A673 (cell line): ENCODE results near the gene AP1M1. TPM values are rescaled to one million over a fixed set of nuclear protein-coding genes. Genes with fewer than 3 reads are reported as not detected.

Experiments used
- BruUV-seq: library from RNA; stranded (reverse); fragments of 400-500 nt; replicated peaks from 2 replicates; lab custom pipeline; 2021; lab: Mats Ljungman, UMichigan
- CTCF ChIA-PET: fragments of 300-600 bp; sonication (Branson Sonifier 250); formaldehyde crosslinking; loops from one replicate; lab custom pipeline; 2022; ENCODE audit warnings: antibody characterized with exemption; lab: Charles Lee
- POLR2A ChIA-PET: fragments of 300-600 bp; sonication (Branson Sonifier 250); formaldehyde crosslinking; loops from one replicate; lab custom pipeline; 2022; ENCODE audit warnings: antibody characterized with exemption; ENCODE audit not compliant: low non-redundant PET; lab: Charles Lee
- DNase-seq: peaks from one replicate; pipeline ENCODE4 v3.0.0-alpha.2; 2015; ENCODE audit warnings: low spot score
- H3K27ac ChIP-seq: fragments of 200-600 bp; sonication (generic); 2 replicates; pipeline ENCODE4 v1.5.1; 2016; ENCODE audit warnings: mixed run types, low read depth, mild to moderate bottlenecking, mixed read lengths, antibody characterized with exemption, low read length; ENCODE audit not compliant: poor library complexity, severe bottlenecking
- H3K27me3 ChIP-seq: fragments of 200-600 bp; sonication (generic); replicated peaks from 2 replicates; pipeline ENCODE4 v1.6.1; 2017; ENCODE audit warnings: mixed run types, low read depth, mild to moderate bottlenecking, mixed read lengths, antibody characterized with exemption, low read length; ENCODE audit not compliant: insufficient read depth, poor library complexity
- H3K36me3 ChIP-seq: fragments of 200-600 bp; sonication (generic); 2 replicates; pipeline ENCODE4 v1.6.1; 2016; ENCODE audit warnings: mixed run types, mild to moderate bottlenecking, mixed read lengths, antibody characterized with exemption, low read length; ENCODE audit not compliant: insufficient read depth, poor library complexity, severe bottlenecking
- H3K4me1 ChIP-seq: fragments of 200-600 bp; sonication (generic); 2 replicates; pipeline ENCODE4 v1.6.1; 2017; ENCODE audit warnings: mixed run types, mild to moderate bottlenecking, mixed read lengths, antibody characterized with exemption, low read length; ENCODE audit not compliant: insufficient read depth, poor library complexity, severe bottlenecking
- H3K4me3 ChIP-seq: fragments of 200-600 bp; sonication (generic); 2 replicates; pipeline ENCODE4 v1.5.1; 2016; ENCODE audit warnings: low read depth, mixed run types, mild to moderate bottlenecking, mixed read lengths, low read length; ENCODE audit not compliant: poor library complexity, severe bottlenecking
- H3K9me3 ChIP-seq: fragments of 200-600 bp; sonication (generic); 2 replicates; pipeline ENCODE4 v1.6.1; 2016; ENCODE audit warnings: mixed run types, low read depth, mild to moderate bottlenecking, mixed read lengths, antibody characterized with exemption, low read length; ENCODE audit not compliant: poor library complexity, severe bottlenecking
- EZH2 ChIP-seq: fragments of 200-600 bp; sonication (generic); IDR thresholded peaks from 2 replicates; pipeline ENCODE4 v1.6.1; 2017; ENCODE audit warnings: borderline replicate concordance, low read depth, mild to moderate bottlenecking, mixed read lengths, antibody characterized with exemption, low read length; ENCODE audit not compliant: poor library complexity, severe bottlenecking
- intact Hi-C: fragments of 100-400 bp; cut with micrococcal nuclease; formaldehyde crosslinking; loops from one replicate; pipeline ENCODE4 v1.10.0; 2022; ENCODE audit not compliant: unreplicated experiment
- total RNA-seq: library from RNA; stranded (reverse); gene quantifications from 2 replicates; pipeline ENCODE4 v1.2.3, GENCODE V29; 2021
- TF ChIP-seq, protein P1 (sequence below): fragments of 300-800, 200-600 bp; sonication (generic); conservative IDR thresholded peaks from 2 replicates; pipeline ENCODE4 v1.5.1; 2017; ENCODE audit warnings: low read depth, mild to moderate bottlenecking, antibody characterized with exemption, low read length, moderate library complexity, mixed read lengths

AP1M1 gene
- total RNA-seq, 1 experiment from 2014 or later, result 105 TPM

DNA sequence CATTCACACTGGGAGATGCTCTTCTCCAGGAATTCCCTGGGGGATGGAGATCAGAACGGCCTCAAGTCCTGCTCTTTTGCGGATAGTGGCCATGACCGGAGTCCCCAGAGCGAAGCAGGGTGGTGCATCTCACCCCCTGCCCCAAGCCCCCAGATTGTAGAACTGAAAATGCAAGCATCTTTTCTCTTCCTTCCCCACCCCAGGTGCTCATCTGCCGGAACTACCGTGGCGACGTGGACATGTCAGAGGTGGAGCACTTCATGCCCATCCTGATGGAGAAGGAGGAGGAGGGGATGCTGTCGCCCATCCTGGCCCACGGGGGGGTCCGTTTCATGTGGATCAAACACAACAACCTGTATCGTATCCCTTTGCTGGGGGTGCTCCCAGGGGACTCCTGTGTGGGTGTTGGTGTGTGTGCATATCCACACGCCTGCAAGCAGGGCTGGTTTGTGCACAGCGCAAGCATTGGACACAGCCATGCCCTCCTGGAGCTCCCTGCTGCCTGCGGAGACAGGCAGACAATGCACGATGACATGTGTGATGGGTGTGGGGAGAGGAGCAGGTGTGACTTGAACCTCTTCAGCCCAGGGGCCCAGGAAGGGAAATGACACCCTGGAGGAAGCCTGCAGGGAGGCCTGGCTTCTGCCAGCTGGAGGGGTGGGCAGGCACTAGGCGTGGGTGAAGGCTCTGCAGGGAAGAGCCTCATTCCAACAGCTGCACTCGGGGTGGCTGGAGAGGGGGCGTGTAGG is 5.7 kb downstream of the AP1M1 start:
- peaks cover 7% of the 10 kb centered on the region for H3K4me1 ChIP-seq
- BruUV-seq, result no TSS peak
- intact Hi-C loops, result no loop called here
- no peaks in the 10 kb centered on the region for H3K9me3 ChIP-seq
- peaks cover 38% of the 10 kb centered on the region for H3K36me3 ChIP-seq
- DNase-seq, result no peak
- no peak overlapping the region for H3K4me3 ChIP-seq
- no peaks in the 10 kb centered on the region for H3K27me3 ChIP-seq
- H3K27ac ChIP-seq, result no peak overlapping the region
- CTCF ChIA-PET, result no interaction called here
- TF ChIP-seq, protein P1, sequence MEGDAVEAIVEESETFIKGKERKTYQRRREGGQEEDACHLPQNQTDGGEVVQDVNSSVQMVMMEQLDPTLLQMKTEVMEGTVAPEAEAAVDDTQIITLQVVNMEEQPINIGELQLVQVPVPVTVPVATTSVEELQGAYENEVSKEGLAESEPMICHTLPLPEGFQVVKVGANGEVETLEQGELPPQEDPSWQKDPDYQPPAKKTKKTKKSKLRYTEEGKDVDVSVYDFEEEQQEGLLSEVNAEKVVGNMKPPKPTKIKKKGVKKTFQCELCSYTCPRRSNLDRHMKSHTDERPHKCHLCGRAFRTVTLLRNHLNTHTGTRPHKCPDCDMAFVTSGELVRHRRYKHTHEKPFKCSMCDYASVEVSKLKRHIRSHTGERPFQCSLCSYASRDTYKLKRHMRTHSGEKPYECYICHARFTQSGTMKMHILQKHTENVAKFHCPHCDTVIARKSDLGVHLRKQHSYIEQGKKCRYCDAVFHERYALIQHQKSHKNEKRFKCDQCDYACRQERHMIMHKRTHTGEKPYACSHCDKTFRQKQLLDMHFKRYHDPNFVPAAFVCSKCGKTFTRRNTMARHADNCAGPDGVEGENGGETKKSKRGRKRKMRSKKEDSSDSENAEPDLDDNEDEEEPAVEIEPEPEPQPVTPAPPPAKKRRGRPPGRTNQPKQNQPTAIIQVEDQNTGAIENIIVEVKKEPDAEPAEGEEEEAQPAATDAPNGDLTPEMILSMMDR, result no peak
- TF ChIP-seq EZH2, result no peak
- POLR2A ChIA-PET, result no interaction called here

DNA sequence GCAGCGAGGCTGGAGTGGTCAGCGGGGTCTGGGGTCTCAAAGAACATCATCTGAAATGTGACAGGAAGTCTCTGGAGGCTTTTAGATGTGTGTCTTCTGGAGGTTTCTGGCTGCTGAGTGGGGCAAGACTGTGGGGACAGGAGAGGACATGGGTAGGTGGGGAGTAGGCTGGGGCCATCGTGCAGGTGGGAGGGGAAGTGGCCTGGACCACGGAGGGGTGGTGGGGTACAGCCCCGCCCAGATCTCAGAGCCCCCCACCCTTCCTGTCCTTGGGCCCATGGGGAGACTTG is 6.2 kb downstream of the AP1M1 start:
- Histone ChIP-seq H3K9me3 (no peaks in the 10 kb centered on the region), H3K27me3 (no peaks in the 10 kb centered on the region), H3K4me3 (no peak overlapping the region), H3K36me3 (peaks cover 42% of the 10 kb centered on the region), H3K27ac (no peak overlapping the region), H3K4me1 (peaks cover 3% of the 10 kb centered on the region)
- DNase-seq, result no peak
- ChIA-PET POLR2A (no interaction called here), CTCF (no interaction called here)
- intact Hi-C loops, result no loop called here
- TF ChIP-seq, protein P1, result no peak
- no peak for TF ChIP-seq EZH2
- BruUV-seq, result no TSS peak

DNA sequence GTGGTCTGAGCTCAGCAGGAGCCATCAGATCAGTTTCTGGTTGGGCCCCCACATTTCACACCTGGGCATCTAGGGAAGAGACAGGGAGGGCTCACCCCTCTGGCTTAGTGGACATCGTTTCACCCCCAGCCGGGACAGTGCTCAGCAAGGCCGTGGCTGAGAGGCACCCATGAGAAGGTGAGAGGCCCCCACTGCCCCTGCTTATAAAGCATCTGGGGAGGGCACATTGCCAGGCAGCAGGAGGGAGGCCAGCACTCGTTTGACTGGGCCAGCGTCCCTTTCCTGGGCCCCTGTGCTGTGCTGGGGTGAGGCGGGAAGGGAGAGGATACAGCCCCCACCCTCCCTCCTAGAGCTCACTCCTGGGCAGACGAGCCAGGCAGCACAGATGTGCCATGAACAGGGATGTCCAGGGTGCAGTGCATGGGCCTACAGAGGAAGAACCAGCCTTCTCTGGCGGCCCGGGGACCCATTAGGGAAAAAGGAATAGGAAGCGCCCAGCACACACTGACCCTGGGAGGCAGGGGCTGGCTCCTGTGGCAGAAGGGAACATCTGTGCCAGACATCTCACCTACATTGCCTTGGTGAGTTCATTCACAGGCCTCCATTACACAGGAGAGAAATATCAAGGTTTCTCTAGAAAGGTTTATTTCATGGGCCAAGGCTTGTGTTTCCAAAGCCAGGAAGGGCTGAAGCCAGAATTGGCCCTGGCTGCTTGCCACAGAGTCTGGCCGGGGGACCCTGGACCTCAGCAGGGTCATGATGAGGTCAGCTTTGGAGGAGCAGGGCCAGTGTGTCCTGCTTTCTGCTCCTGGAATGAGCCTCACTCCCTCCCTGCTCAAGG is 7.7 kb downstream of the AP1M1 start:
- no peaks in the 10 kb centered on the region for H3K4me1 ChIP-seq
- ChIA-PET CTCF (no interaction called here), POLR2A (no interaction called here)
- no peaks in the 10 kb centered on the region for H3K9me3 ChIP-seq
- H3K4me3 ChIP-seq, result no peak overlapping the region
- peaks cover 45% of the 10 kb centered on the region for H3K36me3 ChIP-seq
- intact Hi-C loops, result no loop called here
- no peak for DNase-seq
- no TSS peak for BruUV-seq
- H3K27ac ChIP-seq, result no peak overlapping the region
- H3K27me3 ChIP-seq, result no peaks in the 10 kb centered on the region
- TF ChIP-seq EZH2, result no peak
- TF ChIP-seq, protein P1, result no peak
